ENCODE results near the gene HOXD11.

- TF ChIP-seq, protein P1, sequence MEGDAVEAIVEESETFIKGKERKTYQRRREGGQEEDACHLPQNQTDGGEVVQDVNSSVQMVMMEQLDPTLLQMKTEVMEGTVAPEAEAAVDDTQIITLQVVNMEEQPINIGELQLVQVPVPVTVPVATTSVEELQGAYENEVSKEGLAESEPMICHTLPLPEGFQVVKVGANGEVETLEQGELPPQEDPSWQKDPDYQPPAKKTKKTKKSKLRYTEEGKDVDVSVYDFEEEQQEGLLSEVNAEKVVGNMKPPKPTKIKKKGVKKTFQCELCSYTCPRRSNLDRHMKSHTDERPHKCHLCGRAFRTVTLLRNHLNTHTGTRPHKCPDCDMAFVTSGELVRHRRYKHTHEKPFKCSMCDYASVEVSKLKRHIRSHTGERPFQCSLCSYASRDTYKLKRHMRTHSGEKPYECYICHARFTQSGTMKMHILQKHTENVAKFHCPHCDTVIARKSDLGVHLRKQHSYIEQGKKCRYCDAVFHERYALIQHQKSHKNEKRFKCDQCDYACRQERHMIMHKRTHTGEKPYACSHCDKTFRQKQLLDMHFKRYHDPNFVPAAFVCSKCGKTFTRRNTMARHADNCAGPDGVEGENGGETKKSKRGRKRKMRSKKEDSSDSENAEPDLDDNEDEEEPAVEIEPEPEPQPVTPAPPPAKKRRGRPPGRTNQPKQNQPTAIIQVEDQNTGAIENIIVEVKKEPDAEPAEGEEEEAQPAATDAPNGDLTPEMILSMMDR (IDR thresholded peaks at IDR 0.05) = no peak
- no peak for TF ChIP-seq POLR2A (IDR thresholded peaks at IDR 0.05)
These were observed 38.7 kb upstream of the HOXD11 start for GRCh38 chr2:176068419-176068832.

All from body of pancreas (tissue), 4 donors.